Right renal pelvis (tissue), 4 donors: Measurements from ENCODE around the gene LBR. TPM values are rescaled to one million over a fixed set of nuclear protein-coding genes. Genes with fewer than 3 reads are reported as not detected.
A peak's percentile ranks its signal among the peaks of the same experiment; 100 is the strongest.

Source experiments
- DNase-seq, 4 donors: peaks; one replicate each; pipeline ENCODE4 v3.0.0-alpha.2; 2013; ENCODE audit warnings: low read depth in 4 of 4, low spot score in 3 of 4, missing footprints in 1 of 4
- polyA plus RNA-seq, 4 donors: library from polyadenylated mRNA; unstranded; fragments of 120-200 nt; gene quantifications; one replicate each; pipeline ENCODE4 v1.2.1, GENCODE V29; 2013; ENCODE audit not compliant: insufficient read length in 4 of 4

LBR gene
- polyA plus RNA-seq, 4 donors, result 84.8 to 104 (median 93.6) TPM

GRCh38 chr1:225446981-225447615 lies 19.3 kb upstream of the LBR start:
- no peak for DNase-seq

- DNase-seq, result no peak
These were observed 18.7 kb upstream of the LBR start for GRCh38 chr1:225446595-225446960.

- no peak for DNase-seq
These were observed 18.1 kb upstream of the LBR start for GRCh38 chr1:225445639-225446594.

GRCh38 chr1:225442123-225442505 lies 14.3 kb upstream of the LBR start:
- DNase-seq, result no peak

- no peak for DNase-seq
These were observed 13.7 kb upstream of the LBR start for GRCh38 chr1:225441314-225442122.

GRCh38 chr1:225440380-225441221 lies 12.8 kb upstream of the LBR start:
- DNase-seq, result no peak

- DNase-seq, result no peak
These were observed 10.0 kb upstream of the LBR start for GRCh38 chr1:225437710-225438437.

- DNase-seq, result no peak
These were observed 8.1 kb upstream of the LBR start for GRCh38 chr1:225435957-225436392.

- DNase-seq, result no peak
These were observed 7.6 kb upstream of the LBR start for GRCh38 chr1:225435487-225435886.

GRCh38 chr1:225435076-225435475 lies 7.2 kb upstream of the LBR start:
- DNase-seq, result no peak

- no peak for DNase-seq
These were observed 6.2 kb upstream of the LBR start for GRCh38 chr1:225434046-225434445.

GRCh38 chr1:225431081-225431863 lies 3.4 kb upstream of the LBR start:
- DNase-seq, result no peak

- DNase-seq, result no peak
These were observed 2.5 kb upstream of the LBR start for GRCh38 chr1:225430301-225430700.

- no peak for DNase-seq
These were observed 1.1 kb upstream of the LBR start for GRCh38 chr1:225428881-225429455.

- DNase-seq, result peak; percentile 82 to 93 (median 87)
These were observed 436 bp upstream of the LBR start for GRCh38 chr1:225428068-225428880.

GRCh38 chr1:225426395-225427234 lies 1.2 kb downstream of the LBR start:
- no peak for DNase-seq
